SK-N-MC (cell line): ENCODE measurements around the gene SLBP.

Source experiments
- EZH2 ChIP-seq: fragments of 200-600 bp; sonication (generic); IDR thresholded peaks from one replicate; pipeline ENCODE4 v1.6.1; 2017; ENCODE audit warnings: antibody characterized with exemption
- POLR2AphosphoS5 ChIP-seq: IDR thresholded peaks from 2 replicates; pipeline ENCODE4 v1.6.1; 2012; ENCODE audit warnings: mild to moderate bottlenecking, low read depth, low read length, borderline replicate concordance

- TF ChIP-seq POLR2AphosphoS5 (no peak), EZH2 (no peak)
Observed at GRCh38 chr4:1761130-1761689, 49.1 kb upstream of the SLBP start.
